Activated T-cell treated with anti-CD3 and anti-CD28 coated beads for 48 hours (primary cell): ENCODE measurements around the gene ANKRD55.
A peak's percentile ranks its signal among the peaks of the same experiment; 100 is the strongest.
"Not testable (repeated sequence)": the region's sequence is repeated elsewhere in the genome, so short reads cannot be mapped to it uniquely, and the experiment has no call there.

Source experiments
- DNase-seq: peaks from one replicate; pipeline ENCODE4 v3.0.0-alpha.2; 2020; ENCODE audit warnings: low read depth

The ANKRD55 gene

DNA sequence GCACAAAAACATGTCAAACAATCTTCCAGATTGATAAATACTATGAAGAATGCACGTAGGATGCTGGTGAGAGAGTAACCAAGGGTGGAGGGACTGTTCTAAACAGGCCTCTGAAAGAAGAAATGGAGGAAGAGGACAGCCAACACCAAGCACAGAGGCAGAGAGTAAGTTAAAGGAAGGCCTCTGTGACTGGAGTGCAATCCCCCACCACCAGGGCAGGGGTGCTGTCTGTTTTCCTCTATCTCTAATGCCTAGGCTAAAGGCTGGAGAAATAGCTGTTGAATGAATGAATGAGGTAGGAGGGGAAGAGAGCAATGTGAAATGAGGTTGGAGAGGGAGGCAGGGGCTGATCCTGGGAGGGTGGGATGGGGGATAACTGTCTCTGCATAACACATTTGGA lies 88.9 kb downstream of the ANKRD55 start:
- DNase-seq: no peak

DNA sequence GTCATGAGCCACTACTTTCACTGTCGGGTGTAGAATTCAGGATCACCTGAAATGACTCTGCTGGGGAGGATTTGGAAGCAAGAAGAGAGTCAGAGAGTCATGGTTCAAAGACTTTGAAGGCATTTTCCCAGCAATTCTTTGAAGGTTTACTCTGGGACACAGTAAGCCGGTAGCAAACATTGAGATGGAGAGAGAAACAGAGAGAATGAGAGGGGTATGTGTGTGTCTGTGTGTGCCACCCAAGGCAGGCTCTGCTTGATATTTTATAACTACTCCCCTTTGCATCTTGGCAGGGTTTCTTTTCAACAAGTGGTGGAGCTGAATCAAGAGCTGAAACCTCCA lies 89.8 kb downstream of the ANKRD55 start:
- DNase-seq: no peak

DNA sequence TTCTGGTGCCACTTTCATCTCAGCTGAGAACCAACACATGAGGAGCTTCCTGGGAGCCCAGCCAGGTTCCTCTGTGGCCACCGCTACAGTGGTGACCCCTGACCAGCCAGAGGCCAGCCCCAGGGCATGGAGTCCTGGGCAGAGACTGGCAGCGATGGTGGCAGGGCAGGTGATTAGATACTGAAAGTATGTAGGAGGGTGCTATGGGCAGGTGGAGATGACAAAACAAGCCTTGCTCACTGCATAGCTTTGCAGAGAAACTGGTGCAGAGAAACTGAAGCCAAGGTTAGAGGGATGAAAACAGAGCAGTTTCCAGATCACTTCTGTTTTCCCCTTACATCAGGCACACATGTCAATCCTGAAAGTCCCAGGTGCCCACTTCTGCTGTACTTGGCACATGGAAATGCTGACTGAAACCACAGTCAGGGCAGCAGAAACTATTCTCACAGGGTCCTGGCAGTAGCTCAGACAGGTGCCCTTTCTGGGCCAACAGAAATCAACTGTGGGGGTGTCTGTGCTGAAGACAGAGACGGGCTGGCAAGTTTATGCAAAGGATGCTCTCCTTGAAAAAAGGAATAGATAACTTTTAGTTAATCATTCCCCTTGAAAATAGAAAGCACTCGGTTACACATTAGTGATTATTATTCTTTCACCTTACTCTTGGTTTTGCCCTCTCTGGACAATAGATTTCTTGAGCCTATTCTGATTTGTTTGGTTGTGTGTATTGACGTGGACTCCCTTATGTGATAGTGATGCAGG lies 90.3 kb downstream of the ANKRD55 start:
- no peak for DNase-seq

DNA sequence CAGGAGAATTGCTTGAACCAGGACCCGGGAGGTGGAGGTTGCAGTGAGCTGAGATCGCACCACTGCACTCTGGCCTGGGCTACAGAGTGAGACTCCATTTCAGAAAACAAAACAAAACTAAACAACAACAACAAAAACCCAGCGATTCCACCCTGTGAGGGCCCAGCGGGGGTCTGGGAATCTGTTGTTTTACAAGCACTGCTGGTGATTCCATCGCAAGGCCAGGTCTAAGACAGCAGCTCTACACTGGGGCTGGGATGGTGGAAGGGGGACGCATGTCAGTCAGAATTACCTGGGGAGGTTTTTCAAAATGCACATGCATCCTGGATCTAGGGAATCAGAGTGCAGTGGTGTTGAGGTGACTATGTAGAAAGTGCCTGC lies 90.9 kb downstream of the ANKRD55 start:
- no peak for DNase-seq

DNA sequence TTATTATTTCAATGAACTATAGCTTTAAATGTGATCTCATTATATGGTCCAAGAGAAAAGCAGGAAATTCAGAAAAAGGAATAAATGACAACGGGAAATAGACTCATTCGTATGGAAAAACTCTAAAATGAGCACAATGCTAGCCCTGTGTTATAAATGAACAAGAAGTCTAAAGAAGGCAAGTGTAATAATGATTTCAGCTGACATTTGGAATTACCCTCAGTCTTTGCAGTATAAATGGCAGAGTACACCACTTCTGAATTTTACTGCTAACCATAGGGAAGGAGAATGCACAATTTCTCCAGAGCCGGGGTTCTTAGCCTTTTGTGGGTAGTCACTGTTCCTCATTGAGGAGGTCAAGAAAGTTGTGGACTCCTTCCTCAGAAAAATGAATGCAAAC lies 93.1 kb downstream of the ANKRD55 start:
- DNase-seq: no peak

DNA sequence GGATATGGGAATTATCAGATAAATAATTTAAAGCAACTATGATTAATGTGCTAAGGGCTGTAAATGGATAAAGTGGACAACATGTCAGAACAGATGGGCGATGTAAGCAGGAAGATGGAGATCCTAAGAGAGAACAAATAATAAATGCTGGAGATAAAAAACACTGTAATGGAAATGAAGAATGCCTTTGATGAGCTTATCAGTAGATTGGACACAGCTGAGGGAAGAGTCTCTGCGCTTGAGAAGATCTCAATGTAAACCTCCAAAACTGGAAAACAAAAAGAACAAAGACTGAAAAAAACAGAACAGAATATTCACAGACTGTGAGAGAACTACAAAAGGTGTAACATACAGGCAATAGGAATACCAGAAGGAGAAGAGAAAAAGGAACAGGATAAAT lies 102.5 kb downstream of the ANKRD55 start:
- no peak for DNase-seq

DNA sequence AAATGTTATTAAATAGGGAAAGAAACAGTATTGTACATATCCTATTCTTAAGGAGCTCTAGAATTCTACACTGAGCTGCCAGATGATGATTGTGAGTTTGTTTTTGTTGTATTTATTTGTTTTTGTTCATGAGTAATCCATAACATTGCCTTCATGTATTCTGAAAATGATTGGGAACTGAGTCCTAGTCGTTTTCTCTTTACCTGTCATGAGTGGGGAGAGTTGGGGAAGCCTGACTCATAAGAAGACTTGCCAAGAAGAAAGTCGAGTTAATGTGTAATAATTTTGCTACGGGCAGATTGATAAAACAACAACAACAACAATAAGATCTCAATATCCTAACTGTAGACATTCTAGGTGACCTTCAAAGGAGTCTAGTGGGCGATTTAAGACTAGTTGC lies 103.8 kb downstream of the ANKRD55 start:
- no peak for DNase-seq

DNA sequence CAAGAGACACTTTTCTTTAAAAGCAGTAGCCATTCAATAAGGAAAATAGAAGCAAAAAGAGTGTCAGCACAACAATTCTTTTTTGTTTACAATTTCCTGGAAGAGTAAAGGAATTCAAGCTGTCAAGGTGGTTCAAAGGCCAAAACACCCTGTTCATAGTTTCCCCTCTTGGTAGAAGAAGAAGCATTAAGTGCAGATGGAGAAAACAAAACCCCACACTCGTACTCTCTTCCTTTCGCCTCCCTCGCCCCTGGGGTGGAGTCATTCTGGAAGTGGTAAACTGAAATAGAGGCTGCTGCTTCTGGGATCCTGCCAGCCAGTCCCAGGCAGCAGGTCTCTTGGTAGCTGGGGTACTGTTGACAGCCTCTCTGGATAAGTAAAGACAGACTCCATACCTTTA lies 105.0 kb downstream of the ANKRD55 start:
- peak; percentile 33 for DNase-seq

DNA sequence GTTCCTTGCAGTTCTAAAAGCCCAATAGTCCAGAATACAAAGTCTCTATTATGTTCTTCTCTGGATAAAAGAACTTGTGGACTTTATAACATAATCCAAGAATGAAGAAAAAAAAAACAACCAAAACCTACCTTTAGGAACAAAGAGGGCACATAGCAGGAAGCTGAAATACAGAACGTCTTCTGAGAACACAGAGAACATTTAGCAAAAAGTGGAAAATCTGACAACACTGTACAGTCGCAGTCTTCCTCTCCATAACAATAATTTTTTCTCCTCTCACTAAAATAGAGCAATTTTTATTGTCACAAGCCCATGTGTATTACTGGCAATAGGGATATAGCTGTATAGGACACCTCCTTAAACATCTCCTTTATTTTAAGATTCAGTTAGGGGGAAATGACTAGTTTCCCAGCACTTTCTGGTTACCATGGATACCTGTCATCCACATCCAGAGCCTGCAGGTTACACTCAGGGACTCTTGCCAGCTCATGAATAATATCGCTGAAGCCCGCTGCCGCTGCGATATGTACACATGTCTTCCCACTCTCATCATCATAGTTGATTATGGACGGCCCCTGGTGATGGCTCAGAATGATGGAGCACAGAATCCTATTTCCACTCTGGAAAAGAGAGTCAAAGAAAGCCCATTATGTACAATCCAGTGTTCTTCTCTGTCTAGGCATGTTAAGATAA lies 106.5 kb downstream of the ANKRD55 start:
- DNase-seq: no peak

DNA sequence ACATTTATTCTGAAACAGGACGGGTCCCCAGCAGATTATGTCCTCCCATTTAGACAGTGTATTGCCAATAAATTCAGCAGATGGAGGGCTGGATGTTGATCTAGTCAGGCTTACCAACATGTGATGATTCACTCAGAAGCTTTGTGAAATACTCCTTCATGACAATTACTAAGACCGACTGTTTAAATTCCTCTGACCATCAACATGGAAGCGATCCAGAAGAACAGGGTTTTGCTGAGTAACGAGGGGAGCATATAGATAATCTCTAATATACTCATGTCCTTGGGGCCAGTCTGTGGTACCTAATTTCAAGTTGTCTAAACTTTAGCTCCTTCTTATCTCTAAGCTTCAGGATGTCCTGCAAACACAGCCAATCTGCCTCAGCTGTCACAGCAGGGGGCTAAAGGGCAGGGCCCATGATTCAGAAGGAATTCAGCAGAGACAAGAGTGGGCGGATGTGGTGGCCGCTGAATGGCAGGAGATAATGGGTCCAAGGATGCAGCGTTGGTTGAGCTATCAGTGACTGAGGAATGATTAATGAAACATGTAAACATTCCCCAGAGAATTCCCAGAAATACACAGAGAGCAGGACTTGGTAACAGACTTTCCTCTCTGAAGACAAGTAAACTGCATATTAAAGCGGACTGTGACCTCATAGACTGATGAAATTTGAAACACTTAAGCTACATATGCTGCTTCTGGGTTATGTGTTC lies 109.4 kb downstream of the ANKRD55 start:
- DNase-seq: no peak

DNA sequence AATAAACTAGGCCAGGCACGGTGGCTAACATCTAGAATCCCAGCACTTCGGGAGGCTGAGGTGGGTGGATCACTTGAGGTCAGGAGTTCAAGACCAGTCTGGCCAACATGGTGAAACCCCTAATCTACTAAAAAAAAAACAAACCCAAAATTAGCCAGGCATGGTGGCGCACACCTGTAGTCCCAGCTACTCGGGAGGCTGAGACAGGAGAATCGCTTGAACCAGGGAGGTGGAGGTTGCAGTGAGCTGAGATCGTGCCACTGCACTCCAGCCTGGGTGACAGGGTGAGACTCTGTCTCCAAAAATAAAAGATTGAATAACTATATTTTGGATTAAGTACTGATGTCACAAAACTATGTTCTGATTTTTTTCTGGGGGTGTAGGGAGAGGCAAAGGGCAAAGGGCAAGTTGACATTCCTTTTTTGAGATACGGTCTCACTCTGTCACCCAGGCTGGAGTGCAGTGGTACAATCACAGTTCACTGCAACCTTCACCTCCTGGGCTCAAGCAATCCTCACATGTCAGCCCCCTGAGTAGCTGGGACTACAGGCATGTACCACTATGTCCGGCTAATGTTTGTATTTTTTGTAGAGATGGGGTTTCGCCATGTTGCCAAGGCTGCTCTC lies 110.7 kb downstream of the ANKRD55 start:
- not testable (repeated sequence) for DNase-seq

DNA sequence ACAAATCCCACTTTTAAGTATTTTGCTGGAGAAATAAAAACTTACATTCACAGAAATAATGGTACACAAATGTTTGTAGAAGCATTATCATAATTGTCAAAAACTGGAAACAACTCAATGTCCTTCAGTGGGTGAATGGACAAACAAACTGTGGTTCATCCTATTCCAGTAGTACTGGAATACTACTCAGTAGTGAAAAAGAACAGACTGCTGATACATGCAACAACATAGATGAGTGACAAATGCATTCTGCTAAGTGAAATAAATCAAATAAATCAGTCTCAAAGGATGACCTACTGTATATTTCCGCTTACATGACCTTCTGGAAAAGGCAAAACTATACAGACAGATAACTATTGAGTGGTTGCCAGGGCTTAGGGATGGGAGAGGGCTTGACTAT lies 114.1 kb downstream of the ANKRD55 start:
- no peak for DNase-seq

DNA sequence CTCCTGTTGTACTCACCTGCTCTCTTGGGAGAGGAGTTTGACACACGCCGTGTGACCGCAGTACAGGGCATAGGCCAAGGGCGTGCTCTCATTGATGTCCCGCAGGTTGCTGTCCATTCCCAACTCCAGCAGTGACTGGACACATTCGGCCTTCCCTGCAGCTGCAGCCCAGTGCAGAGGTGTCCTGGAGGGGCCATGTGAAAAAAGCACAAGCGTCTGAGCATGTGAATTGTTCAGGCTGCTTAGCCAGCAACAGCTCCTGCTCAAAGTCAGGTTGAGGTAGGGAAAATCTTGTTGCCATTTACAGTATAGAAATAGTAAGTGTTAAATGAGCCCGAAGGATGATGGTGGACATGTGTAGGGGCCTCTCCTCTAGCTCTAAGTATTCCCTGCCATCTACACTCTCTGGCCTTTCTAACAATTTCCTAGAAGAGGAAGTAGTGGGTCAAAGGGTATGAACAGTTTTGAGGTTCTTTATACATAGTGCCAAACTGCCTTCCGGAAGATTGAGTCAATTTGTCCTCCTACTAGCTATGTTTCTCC lies 116.5 kb downstream of the ANKRD55 start:
- no peak for DNase-seq

DNA sequence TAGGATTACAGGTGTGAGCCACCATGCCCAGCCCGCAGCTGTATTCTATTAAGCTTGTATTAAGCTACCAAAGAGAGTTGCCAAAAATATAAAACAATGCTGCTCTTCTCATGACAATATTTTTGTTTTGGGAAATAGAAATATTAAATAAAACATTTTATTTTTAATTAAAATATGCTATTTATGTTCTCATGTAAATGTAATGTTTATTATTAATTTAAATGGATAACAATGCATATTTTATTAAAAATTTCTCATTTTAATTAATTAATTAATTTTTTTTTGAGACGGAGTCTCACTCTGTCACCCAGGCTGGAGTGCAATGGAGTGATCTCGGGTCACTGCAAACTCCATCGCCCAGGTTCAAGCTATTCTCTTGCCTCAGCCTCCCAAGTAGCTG lies 117.5 kb downstream of the ANKRD55 start:
- DNase-seq: no peak

DNA sequence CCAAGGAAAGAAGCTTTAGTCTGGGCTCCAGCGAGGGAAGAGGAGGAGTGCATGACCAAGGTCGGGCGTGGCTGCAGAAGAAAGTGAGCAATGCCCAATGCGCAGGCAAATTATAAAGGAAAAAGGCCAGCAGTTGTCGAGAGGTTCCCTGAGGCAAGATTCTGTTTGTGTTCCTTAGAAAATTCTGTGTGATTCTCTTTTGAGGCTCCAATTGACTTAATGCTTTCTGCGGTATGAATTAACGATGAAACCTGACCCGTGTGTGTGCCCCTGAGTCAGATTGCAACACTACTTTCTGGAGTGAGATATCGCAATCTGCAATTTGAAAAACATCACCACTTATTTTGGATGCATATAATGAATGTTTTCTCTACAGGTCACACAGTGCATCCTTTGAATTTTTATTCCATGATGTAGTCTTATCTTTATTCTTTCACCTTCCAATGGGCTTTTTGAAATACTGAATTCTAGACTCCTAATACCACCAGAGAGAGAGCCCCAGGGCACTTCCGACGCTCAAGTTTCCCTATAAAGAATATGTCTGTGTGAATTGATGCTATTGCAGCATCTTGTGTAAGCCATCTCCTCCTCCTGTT lies 120.5 kb downstream of the ANKRD55 start:
- DNase-seq: no peak

DNA sequence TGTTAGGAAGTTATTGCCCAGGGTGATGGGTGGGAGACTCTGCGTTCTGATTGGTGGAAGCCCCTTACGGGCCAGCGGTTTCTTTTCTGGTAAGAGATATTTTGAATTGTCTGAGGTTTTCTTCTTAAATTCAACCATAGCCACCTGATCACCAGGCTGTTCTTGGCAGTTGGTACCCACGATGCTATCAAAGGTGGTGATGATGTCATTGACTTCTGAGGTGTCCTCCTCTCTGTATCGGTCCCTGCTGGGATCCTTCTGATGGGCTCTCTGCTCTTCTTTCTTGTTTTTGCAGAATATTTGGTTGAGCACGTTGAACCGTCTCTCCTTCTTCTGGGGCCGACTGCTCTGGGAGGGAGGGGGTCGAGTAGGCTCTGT lies 121.7 kb downstream of the ANKRD55 start:
- no peak for DNase-seq

DNA sequence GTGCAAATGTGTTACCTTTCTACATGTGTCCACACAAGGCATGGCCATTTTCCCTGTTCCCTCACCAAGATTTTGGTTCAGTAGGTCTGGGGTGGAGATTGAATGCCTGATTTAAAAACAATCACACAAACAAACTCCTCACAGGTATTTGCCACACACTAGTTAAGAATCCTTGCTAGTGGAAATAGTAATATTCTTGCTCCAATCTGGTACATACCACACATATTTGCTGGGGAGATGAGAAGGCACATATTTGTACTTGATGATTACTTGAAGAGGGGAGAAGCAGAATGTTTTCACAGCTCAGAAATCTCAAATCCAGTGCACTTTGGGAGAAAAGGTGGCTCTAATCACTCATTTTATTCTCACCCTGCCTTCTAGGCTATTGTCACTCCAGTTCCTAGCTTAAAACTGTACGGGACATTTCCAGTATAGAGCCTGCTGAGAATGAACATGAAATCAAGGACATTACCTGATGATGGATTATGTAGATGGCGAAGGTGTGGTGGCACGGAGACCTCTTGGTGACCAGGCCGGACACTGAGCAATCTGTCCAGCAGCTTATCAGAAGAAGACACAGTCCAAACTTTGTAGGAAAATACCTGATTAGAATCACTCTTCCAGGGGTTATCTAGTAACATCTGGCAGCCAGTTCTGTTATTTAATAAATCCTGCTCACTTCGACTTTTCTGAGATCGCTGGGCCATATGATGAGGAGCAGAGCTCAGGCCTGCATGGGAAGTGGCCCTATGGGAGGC lies 122.3 kb downstream of the ANKRD55 start:
- no peak for DNase-seq

DNA sequence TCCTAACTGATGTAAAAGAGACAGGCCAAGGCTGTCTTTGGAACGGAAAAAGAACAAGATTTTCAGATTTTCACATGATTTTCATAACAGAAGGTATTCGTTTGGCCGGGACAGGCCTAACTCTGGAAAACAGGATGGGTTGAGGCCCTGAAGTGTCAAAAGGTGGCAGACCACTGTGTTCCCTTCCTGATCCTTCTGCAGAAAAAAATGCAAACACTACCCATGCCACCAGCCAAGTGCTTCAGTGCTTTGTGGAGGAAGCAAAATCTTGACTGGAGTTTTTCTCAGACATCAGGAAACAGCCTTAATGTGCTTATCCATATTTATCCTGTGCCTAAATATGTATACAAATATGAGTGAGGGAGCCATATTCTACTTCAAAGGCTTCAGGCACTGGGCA lies 124.9 kb downstream of the ANKRD55 start:
- no peak for DNase-seq

DNA sequence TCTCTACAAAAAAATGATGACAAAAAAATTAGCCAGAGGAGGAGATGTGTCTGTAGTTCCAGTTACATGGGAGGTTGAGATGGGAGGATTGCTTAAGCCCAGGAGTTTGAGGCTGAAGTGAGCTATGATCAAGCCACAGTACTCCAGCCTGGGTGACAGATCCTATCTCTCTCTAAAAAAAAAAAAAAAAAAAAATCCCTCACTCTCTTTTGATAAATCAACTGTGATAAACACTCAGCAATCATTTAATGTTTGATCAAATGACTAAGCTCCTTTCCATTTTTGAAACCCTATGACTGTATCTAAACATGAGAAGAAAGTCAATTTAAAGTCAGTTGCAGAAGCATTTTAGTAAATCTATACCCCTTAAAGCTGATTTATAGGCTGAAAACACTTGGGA lies 126.3 kb downstream of the ANKRD55 start:
- DNase-seq: no peak

DNA sequence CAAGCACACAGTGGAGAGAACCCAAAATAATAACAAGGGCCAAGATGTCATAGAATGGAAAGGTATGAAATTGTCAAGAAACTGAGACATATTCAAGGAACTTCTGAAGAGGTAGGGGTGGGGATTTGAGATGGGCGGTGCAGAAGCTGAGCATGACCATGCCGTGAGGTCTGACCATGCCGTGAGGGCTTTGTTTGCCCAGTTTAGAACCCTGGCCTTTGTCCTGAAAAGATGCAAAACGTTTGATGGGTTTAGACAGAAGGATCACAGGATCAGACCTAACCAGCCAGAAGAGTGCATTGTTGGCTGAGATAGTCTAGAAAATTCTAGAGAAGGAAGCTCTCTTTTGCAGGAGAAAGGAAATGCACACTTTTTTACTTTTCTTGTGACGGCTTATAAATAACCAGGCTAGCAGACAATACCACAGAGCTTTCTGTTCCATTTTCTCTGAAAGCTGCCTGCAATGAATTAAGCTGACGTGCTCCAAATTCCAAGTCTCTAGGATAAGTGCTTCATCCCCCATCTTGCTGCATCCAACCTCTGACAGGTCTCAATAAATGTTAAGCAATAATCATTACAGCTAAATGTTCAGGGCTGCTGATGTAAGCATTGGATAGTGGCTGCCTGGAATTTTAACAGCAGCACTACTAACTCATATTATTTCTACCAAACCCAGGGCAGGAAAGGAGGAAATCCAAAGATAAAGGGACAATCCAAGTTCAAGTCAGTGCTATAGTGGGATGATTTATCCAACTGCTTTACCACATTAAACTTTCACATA lies 127.4 kb downstream of the ANKRD55 start:
- no peak for DNase-seq

DNA sequence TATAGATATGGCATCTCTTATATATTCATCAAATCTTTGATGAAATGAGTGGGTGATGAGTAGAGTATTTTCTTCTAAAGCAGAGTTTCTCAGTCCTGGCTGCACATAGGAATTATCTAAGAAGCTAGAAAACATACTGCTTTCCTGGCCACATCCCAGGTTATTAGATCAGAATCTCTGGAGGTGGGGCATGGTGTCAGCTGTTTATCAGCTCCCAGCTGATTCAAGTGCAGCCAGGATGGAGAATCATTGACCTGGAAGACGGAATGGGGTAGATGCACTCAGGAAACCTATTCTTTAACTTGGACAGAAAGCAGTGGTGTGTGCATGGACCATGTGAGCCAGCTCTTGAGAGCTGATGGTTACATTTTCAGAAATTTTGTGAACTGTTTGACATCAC lies 130.2 kb downstream of the ANKRD55 start:
- DNase-seq: no peak
